Muscle of arm (tissue), 12 donors: ENCODE measurements around the gene C1orf167. TPM values are rescaled to one million over a fixed set of nuclear protein-coding genes. Genes with fewer than 3 reads are reported as not detected.
A peak's percentile ranks its signal among the peaks of the same experiment; 100 is the strongest.

Source experiments
- DNase-seq: peaks from one replicate; pipeline ENCODE4 v3.0.0-alpha.2; 2013
- polyA plus RNA-seq, 12 donors: library from polyadenylated mRNA; unstranded; fragments of 120-200 nt; gene quantifications; one replicate each; pipeline ENCODE4 v1.2.1, GENCODE V29; 2013; ENCODE audit not compliant: insufficient read length in 12 of 12

C1orf167 gene
- polyA plus RNA-seq, 12 donors: 1.8 to 10.6 (median 5.7) TPM; not detected in 2

DNA sequence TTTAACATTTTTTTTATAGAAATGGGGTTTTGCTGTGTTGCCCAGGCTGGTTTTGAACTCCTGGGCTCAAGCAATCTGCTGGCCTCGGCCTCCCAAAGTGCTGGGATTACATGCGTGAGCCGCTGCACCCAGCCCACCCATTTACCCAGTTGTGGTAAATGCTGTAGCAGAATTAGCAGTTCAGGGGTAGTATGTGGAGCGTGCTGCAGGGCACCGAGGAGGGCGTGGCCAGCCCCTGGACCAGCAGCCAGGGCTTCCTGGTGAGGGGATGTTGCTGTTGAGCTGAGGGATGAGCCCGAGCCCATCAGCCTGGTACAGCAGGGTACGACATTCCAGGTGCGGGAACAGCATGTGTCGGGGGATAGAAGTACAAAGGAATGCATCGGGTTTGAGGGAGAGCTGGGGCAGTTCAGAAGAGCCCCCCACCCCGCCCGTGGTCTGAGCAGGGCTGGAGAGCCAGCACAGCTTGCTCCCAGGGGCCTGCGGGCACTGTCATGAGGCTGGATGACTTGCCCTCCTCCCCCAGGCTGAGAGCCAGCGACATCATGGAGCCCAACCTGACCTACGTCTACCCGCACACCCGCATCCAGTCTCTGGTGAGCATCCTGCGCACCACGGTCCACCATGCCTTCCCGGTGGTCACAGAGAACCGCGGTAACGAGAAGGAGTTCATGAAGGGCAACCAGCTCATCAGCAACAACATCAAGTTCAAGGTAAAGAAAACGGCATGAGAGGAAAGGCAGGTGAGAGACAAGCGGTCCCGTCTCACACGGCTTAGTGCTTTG, 73.6 kb downstream of the C1orf167 start:
- DNase-seq: no peak

- no peak for DNase-seq
These were observed 75.2 kb downstream of the C1orf167 start for GRCh38 chr1:11836955-11837766.

DNA sequence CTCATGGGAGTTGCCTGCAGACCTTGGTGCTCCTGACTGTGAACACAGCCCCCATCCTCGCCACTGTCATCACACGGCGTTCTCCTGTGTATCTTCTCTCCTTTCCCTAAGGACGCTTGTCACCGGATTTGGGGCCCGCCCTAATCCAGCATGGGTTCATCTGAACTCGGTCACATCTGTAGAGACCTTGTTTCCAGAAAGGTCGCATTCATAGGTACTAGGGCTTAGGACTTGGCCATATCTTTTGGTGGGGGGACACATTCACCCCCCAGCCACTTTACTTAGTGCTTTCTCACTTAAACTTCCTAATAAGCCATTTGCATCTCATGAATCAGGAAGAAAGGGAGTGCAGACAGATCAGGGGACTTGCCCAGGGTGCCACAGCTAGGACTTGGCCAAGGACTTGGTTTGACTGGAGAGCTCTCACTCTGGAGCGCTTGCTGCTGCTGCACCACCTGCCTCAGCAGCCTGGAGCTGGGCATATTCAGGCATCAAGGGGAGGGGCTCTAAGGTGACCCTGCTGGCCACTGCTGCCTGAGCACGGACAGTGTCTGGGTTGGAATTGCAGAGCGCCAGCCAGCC, 75.9 kb downstream of the C1orf167 start:
- DNase-seq: no peak

- DNase-seq: peak; percentile 63
These were observed 76.6 kb downstream of the C1orf167 start for GRCh38 chr1:11838349-11839272.

Other genes starting within 250 kb of the C1orf167 start
- 10 to 100 TPM in 1 of 12 donors, under 1 TPM in 10, not detected in 1; 0.16 to 21.4 (median 0.52) TPM for gene FBXO2, start 107.8 kb upstream of the C1orf167 start, polyA plus RNA-seq
- gene FBXO44, start 107.3 kb upstream of the C1orf167 start, polyA plus RNA-seq: 10 to 100 TPM in 1 of 12 donors, 1 to 10 TPM in 10, not detected in 1; 2.9 to 14.0 (median 4.8) TPM
- 1 to 10 TPM in 10 of 12 donors, not detected in 2; 2.3 to 5.0 (median 3.4) TPM for gene FBXO6, start 98.0 kb upstream of the C1orf167 start, polyA plus RNA-seq
- gene MAD2L2, start 81.0 kb upstream of the C1orf167 start, polyA plus RNA-seq: 10 to 100 TPM in 11 of 12 donors, not detected in 1; 15.8 to 39.8 (median 25.1) TPM
- gene DRAXIN, start 70.5 kb upstream of the C1orf167 start, polyA plus RNA-seq: under 1 TPM in 10 of 12 donors, not detected in 2; 0.26 to 0.52 (median 0.35) TPM
- gene AGTRAP, start 26.1 kb upstream of the C1orf167 start, polyA plus RNA-seq: 10 to 100 TPM in 11 of 12 donors, not detected in 1; 14.0 to 24.3 (median 16.7) TPM
- 100 to 1,000 TPM in 1 of 12 donors, 10 to 100 TPM in 11; 22.3 to 122 (median 38.6) TPM for gene MTHFR, start 43.8 kb downstream of the C1orf167 start, polyA plus RNA-seq
- gene CLCN6, start 44.0 kb downstream of the C1orf167 start, polyA plus RNA-seq: 10 to 100 TPM in 10 of 12 donors, 1 to 10 TPM in 1, not detected in 1; 9.9 to 18.1 (median 14.6) TPM
- 10 to 100 TPM in 1 of 12 donors, 1 to 10 TPM in 7, under 1 TPM in 3, not detected in 1; 0.73 to 14.7 (median 1.5) TPM for gene NPPA, start 85.6 kb downstream of the C1orf167 start, polyA plus RNA-seq
- gene NPPB, start 96.8 kb downstream of the C1orf167 start, polyA plus RNA-seq: not detected
- gene KIAA2013, start 164.2 kb downstream of the C1orf167 start, polyA plus RNA-seq: 10 to 100 TPM in 11 of 12 donors, not detected in 1; 22.9 to 37.3 (median 28.4) TPM
- gene PLOD1, start 172.5 kb downstream of the C1orf167 start, polyA plus RNA-seq: 100 to 1,000 TPM in 10 of 12 donors, 10 to 100 TPM in 1, not detected in 1; 89.9 to 196 (median 146) TPM
- 10 to 100 TPM in 11 of 12 donors, not detected in 1; 54.4 to 78.5 (median 64.4) TPM for gene MFN2, start 218.3 kb downstream of the C1orf167 start, polyA plus RNA-seq